ENCODE measurements around the gene DHRS13. TPM values are rescaled to one million over a fixed set of nuclear protein-coding genes. Genes with fewer than 3 reads are reported as not detected.

The DHRS13 gene, protein sequence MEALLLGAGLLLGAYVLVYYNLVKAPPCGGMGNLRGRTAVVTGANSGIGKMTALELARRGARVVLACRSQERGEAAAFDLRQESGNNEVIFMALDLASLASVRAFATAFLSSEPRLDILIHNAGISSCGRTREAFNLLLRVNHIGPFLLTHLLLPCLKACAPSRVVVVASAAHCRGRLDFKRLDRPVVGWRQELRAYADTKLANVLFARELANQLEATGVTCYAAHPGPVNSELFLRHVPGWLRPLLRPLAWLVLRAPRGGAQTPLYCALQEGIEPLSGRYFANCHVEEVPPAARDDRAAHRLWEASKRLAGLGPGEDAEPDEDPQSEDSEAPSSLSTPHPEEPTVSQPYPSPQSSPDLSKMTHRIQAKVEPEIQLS
- 3.5 and 4.2 TPM in 2 replicates for polyA plus RNA-seq

DNA sequence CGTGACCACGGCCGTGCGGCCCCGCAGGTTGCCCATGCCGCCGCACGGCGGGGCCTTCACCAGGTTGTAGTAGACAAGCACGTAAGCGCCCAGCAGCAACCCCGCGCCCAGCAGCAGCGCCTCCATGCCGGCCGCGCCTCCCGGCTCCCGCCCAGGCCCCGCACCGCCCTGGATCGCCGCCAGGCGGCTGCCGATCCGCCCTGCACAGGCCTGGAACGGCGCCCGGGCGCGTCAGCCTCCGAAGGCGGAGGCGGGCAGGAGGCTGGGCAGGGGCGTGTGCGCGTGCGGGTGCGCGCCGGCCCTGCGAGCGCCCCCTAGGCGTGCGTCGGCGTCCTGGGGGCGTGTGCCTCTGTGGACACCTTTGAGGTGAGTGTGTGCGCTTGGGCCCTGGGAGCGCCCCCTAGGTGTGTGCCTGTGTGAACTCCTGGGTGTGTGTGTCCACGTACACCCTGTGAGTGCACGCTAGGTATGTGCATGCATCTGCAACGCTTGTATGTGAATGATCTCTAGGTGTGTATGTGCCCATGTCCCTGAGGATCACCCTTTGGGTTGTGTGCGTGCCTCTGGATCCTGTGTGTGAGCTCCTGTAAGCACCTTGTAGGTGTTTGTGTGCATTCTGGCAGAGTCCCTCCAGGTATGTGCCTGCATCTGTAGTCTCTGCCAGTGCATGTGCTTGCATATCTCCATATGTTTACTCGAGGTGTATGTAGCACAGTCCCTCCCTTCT is at the start of gene DHRS13:
DHRS13 (minus strand) TSS at position 261 of the 727 bp plus-strand sequence; CDS start at position 126, 135 bp downstream.

DNA sequence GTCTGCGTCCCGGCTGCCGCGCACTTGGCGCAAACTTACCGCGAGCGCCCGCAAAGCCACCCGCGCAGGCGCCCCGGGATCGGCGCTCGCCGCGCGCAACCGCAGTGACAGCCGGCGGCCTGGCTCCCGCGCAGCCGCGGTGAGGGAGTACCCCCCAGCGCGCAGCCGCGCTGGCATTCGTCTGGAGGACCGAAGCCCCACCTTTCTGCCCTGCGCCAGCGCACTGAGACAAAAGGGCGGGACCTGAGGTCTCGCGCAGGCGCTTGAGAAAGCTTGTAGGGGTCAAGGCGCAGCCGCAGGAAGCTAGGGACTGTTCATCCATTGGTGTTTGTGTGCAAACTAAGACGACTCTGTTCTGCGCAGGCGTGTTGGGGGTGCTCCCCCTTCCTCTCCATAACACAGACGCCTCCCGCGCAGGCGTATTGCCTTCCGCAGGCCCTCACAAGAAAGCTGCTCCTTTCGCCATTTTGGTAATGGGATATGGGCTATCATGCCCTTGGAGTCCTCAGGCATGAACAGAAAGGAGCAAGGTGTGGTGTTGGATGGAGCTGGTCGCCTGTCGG is 48.6 kb upstream of the DHRS13 start, which contains the start of gene PHF12:
PHF12 (minus strand) TSS at position 91 of the 563 bp plus-strand sequence. CDS start 558 bp downstream, outside the sequence.

GRCh38 chr17:28896884-28897768 is 5.8 kb downstream of the DHRS13 start, which contains the start of gene FLOT2:
Gene FLOT2, minus strand, starts transcription at chr17:28897733. Its CDS starts 159 bp downstream, at chr17:28897574.

GRCh38 chr17:28854457-28855335 is 48.2 kb downstream of the DHRS13 start, which contains the start of gene ERAL1:
Gene ERAL1, plus strand, starts transcription at chr17:28855016. Its CDS starts 19 bp downstream, at chr17:28855035.

Other genes with a start within 250 kb of the DHRS13 start
- 174 and 197 TPM in 2 replicates for gene SDF2, start 241.2 kb downstream of the DHRS13 start, polyA plus RNA-seq
- gene SUPT6H, start 240.9 kb downstream of the DHRS13 start, polyA plus RNA-seq: 17.7 and 23.4 TPM in 2 replicates
- gene PROCA1, start 191.2 kb downstream of the DHRS13 start, polyA plus RNA-seq: 0.74 and 1.7 TPM in 2 replicates
- 4.9 and 7.8 TPM in 2 replicates for gene RAB34, start 185.2 kb downstream of the DHRS13 start, polyA plus RNA-seq
- 1,067 and 1,205 TPM in 2 replicates for gene RPL23A, start 183.1 kb downstream of the DHRS13 start, polyA plus RNA-seq
- 3.3 and 3.5 TPM in 2 replicates for gene TLCD1, start 176.8 kb downstream of the DHRS13 start, polyA plus RNA-seq
- 2.3 TPM in 1 of 2 replicates, not detected in the other for gene NEK8, start 174.3 kb downstream of the DHRS13 start, polyA plus RNA-seq
- 0.57 TPM in 1 of 2 replicates, not detected in the other for gene TRAF4, start 159.1 kb downstream of the DHRS13 start, polyA plus RNA-seq
- 10.6 and 11.9 TPM in 2 replicates for gene FAM222B, start 60.3 kb downstream of the DHRS13 start, polyA plus RNA-seq
- 43.5 and 54.3 TPM in 2 replicates for gene ERAL1, start 48.1 kb downstream of the DHRS13 start, polyA plus RNA-seq
- 12.4 and 26.7 TPM in 2 replicates for gene FLOT2, start 5.3 kb downstream of the DHRS13 start, polyA plus RNA-seq
- 3.7 and 6.0 TPM in 2 replicates for gene PHF12, start 48.4 kb upstream of the DHRS13 start, polyA plus RNA-seq
- gene SEZ6, start 103.0 kb upstream of the DHRS13 start, polyA plus RNA-seq: 2.2 and 8.5 TPM in 2 replicates
- 2.9 and 5.3 TPM in 2 replicates for gene PIPOX, start 140.1 kb upstream of the DHRS13 start, polyA plus RNA-seq

Data from Purkinje cell (primary cell).